ENCODE data around the gene TRMT112.
A peak's percentile ranks its signal among the peaks of the same experiment; 100 is the strongest.

GRCh38 chr11:64298966-64299846, 18.2 kb downstream of the TRMT112 start:
- TF ChIP-seq EZH2phosphoT487 (IDR thresholded peaks at IDR 0.05): peak; percentile 93
- TF ChIP-seq CTCF (IDR thresholded peaks at IDR 0.05): no peak
